GM21423 (cell line): ENCODE data around the gene AKT3.
"Not testable (repeated sequence)": the region's sequence is repeated elsewhere in the genome, so short reads cannot be mapped to it uniquely, and the experiment has no call there.

Source experiments
- ATAC-seq: cut with Tn5 transposase; IDR thresholded peaks from one replicate; pipeline ENCODE4 v1.9.1; 2021; ENCODE audit warnings: mild to moderate bottlenecking, moderate library complexity; ENCODE audit not compliant: unreplicated experiment

Gene AKT3

GRCh38 chr1:243842161-243842560 is 7.9 kb downstream of the AKT3 start:
- no peak for ATAC-seq

- ATAC-seq, result no peak
Observed at GRCh38 chr1:243841507-243841906, 8.5 kb downstream of the AKT3 start.

- ATAC-seq, result peak; percentile 68
Observed at GRCh38 chr1:243837907-243838535, 12.0 kb downstream of the AKT3 start.

GRCh38 chr1:243834130-243834529 is 15.9 kb downstream of the AKT3 start:
- ATAC-seq, result no peak

- no peak for ATAC-seq
Observed at GRCh38 chr1:243831463-243831862, 18.6 kb downstream of the AKT3 start.

GRCh38 chr1:243827206-243827605 is 22.8 kb downstream of the AKT3 start:
- no peak for ATAC-seq

- not testable (repeated sequence) for ATAC-seq
Observed at GRCh38 chr1:243824907-243825306, 25.1 kb downstream of the AKT3 start.

GRCh38 chr1:243821177-243821680 is 28.8 kb downstream of the AKT3 start:
- ATAC-seq, result no peak

- ATAC-seq, result no peak
Observed at GRCh38 chr1:243819438-243819839, 30.6 kb downstream of the AKT3 start.

GRCh38 chr1:243818978-243819377 is 31.1 kb downstream of the AKT3 start:
- ATAC-seq, result no peak

- ATAC-seq, result no peak
Observed at GRCh38 chr1:243814718-243815117, 35.3 kb downstream of the AKT3 start.

- not testable (repeated sequence) for ATAC-seq
Observed at GRCh38 chr1:243807346-243807745, 42.7 kb downstream of the AKT3 start.

GRCh38 chr1:243806310-243806709 is 43.7 kb downstream of the AKT3 start:
- no peak for ATAC-seq

- ATAC-seq, result no peak
Observed at GRCh38 chr1:243802736-243803135, 47.3 kb downstream of the AKT3 start.

GRCh38 chr1:243801378-243801777 is 48.7 kb downstream of the AKT3 start:
- ATAC-seq, result no peak

GRCh38 chr1:243799908-243800307 is 50.1 kb downstream of the AKT3 start:
- no peak for ATAC-seq

- no peak for ATAC-seq
Observed at GRCh38 chr1:243798726-243799125, 51.3 kb downstream of the AKT3 start.

GRCh38 chr1:243796016-243796415 is 54.0 kb downstream of the AKT3 start:
- no peak for ATAC-seq

GRCh38 chr1:243793298-243793697 is 56.7 kb downstream of the AKT3 start:
- no peak for ATAC-seq

GRCh38 chr1:243792891-243793290 is 57.2 kb downstream of the AKT3 start:
- ATAC-seq, result no peak

- no peak for ATAC-seq
Observed at GRCh38 chr1:243792401-243792800, 57.6 kb downstream of the AKT3 start.

GRCh38 chr1:243791586-243792267 is 58.3 kb downstream of the AKT3 start:
- no peak for ATAC-seq
